HG02798 (cell line): Measurements from ENCODE around the gene FGF2.
"Not testable (repeated sequence)": the region's sequence is repeated elsewhere in the genome, so short reads cannot be mapped to it uniquely, and the experiment has no call there.

Source experiments
- ATAC-seq: cut with Tn5 transposase; IDR thresholded peaks from one replicate; pipeline ENCODE4 v1.9.1; 2021; ENCODE audit warnings: mild to moderate bottlenecking; ENCODE audit not compliant: unreplicated experiment, poor library complexity

The FGF2 gene

DNA sequence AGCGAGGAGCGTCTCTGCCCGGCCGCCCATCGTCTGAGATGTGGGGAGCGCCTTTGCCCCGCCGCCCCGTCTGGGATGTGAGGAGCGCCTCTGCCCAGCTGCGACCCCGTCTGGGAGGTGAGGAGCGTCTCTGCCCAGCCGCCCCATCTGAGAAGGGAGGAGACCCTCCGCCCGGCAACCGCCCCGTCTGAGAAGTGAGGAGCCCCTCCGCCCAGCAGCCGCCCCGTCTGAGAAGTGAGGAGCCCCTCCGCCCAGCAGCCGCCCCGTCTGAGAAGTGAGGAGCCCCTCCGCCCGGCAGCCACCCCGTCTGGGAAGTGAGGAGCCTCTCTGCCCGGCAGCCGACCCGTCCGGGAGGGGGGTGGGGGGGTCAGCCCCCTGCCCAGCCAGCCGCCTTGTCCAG lies 14.8 kb upstream of the FGF2 start:
- not testable (repeated sequence) for ATAC-seq

DNA sequence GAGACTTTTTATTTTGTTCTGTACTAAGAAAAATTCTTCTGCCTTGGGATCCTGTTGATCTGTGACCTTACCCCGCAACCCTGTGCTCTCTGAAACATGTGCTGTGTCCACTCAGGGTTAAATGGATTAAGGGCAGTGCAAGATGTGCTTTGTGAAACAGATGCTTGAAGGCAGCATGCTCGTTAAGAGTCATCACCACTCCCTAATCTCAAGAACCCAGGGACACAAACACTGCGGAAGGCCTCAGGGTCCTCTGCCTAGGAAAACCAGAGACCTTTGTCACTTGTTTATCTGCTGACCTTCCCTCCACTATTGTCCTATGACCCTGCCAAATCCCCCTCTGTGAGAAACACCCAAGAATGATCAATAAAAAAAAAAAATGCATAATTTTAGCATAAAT lies 13.8 kb upstream of the FGF2 start:
- not testable (repeated sequence) for ATAC-seq

DNA sequence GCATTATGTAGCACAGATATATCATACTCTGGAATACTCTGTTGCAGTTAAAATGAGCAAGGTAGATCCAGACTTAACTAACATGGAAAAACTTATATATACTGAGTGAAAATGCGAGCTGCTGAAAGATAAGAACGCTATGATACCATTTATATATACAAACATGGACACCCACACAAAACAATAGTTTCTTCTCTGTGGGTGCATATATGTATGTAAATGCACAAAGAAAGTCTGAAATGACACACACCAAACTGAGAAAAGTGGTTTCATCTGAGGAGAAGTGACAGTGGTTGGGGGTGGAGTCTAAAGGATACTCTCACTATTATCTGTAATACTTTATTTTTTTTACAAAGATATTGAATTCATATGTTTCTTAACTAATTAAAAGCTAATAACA lies 12.2 kb upstream of the FGF2 start:
- ATAC-seq: peak; percentile 98

DNA sequence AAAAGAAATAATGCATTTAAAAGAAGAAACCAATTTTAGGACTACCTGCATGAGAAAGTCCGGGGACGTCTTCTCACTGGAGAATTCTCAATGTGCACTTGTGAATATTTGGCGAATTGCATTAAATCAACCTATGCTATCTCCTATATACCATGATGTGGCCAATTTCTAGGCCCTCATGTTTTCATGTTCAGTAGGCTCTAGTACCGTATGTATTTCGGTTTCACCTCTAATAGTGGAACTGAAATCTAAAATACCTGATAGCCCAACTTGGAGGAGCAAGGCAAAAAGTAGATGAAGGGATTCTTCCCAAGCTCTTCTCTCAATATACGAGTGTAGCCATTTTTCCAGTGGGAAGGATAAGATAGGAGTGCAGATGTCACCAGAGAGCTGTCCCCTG lies 11.4 kb upstream of the FGF2 start:
- ATAC-seq: no peak

DNA sequence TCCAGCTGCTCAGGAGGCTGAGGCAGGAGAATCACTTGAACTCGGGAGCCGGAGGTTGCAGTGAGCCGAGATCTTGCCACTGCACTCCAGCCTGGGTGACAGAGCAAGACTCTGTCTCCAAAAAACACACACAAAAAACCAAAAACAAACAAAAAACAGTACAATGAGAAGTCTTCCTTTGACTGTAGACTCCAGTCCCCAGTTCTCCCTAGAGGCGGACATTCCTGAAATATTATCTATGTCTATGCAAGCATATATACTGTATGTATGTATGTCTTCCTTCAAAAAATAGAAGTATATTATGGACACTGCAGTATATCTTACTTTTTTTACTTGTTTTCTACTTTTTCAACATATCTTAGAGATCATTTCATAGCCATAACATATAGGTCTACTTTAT lies 10.2 kb upstream of the FGF2 start:
- ATAC-seq: no peak

DNA sequence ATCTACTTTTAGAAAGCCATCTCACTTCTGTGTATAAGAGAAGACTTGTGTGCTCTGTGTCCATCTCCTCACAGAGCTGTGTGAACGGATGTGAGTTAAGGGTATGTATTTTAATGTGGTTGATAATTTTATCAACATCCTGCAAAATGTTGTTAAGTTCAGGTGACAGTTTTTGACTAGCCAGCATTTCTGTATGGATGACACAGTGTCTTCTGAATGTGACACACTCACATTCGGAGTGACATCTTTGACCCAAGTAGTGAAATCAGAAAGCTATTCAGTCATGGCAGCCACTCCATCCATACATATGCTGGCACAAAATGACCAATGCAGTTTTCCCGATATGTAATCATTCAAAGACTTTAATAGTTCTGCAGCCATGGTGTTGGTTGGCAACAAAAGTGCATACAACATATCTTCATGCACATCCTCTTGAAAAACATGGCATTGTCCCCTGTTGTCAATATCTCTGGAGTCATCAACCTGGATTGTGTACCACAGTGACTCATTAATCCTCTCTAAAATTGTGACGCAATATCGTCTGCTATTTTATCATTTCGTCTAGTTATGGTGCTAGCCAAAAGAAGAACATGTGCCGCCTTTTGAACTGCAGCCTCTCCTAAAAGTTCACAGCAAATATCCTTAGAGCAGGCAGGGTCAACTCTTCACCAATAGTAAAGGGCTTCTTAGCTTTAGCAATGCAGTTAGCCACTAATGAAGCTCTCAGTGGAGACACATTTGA lies 6.8 kb upstream of the FGF2 start:
- ATAC-seq: no peak

DNA sequence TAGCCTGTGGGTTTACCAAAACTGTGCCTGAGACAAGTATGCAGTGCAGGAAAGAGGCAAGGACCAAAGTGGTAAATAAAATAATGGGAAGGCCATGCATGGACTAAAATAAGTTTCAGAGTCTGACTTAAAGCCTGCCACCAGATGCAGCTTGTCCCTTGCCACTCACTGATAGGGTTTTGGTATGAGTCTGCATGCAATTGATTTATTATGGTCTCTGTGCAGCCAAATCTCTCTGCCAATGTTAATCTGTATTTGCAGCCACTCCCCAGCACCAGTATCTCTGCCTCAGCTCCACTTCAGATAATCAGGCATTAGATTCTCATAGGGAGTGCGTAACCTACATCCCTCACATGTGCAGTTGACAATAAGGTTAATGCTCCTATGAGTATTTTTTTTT lies 5.5 kb upstream of the FGF2 start:
- ATAC-seq: no peak

DNA sequence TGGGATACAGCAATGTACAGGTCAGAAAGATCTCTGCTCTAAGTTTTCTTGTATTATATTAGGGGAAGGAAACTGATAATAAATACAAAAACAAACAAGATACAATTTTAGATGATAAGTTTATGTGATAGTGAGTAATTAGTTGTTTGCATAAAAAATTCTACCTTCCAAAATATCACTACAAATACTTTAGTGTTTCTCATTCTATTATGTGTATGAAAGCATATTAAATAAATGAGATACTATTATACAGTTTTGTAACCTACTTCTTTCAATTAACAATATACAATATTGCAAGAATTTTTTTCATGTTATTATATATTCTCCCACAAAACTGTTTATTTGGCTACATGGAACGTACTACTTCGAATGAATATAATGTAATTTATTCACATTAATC lies 4.2 kb upstream of the FGF2 start:
- no peak for ATAC-seq

DNA sequence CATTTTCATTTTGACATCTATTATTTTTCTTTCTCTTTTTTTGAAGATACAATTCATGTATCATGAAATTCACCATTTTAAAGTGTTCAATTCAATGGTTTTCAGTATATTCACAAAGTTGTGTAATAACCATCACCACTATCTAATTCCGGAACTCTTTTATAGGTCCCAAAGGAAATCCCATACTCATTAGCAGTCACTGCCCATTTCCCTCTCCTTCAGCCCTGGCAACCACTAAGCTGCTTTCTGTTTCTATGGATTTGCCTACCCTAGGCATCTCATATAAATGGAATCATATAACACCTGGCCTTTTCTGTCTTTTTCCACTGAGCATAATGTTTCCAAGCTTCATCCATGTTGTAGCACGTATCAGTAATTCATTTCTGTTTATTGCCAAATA lies 3.2 kb upstream of the FGF2 start:
- no peak for ATAC-seq

DNA sequence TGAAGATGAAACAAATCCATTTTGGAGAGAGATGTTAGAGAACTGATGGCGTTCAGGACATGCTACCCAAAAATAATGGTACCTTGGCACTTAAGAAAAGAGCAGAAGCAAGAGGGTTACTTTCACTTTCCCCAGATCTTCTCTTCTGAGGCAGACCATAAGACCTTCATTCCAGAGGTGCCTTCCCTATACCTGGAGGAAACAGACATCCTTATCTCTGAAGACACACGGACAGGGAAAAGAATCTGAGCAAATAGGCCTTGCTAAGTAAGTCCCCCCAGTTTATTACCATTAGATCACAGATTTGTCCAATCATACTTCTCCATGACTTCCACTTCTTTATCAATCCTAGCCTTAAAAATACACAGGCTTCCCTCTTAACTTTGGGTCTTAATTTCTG lies 2.0 kb upstream of the FGF2 start:
- ATAC-seq: no peak

DNA sequence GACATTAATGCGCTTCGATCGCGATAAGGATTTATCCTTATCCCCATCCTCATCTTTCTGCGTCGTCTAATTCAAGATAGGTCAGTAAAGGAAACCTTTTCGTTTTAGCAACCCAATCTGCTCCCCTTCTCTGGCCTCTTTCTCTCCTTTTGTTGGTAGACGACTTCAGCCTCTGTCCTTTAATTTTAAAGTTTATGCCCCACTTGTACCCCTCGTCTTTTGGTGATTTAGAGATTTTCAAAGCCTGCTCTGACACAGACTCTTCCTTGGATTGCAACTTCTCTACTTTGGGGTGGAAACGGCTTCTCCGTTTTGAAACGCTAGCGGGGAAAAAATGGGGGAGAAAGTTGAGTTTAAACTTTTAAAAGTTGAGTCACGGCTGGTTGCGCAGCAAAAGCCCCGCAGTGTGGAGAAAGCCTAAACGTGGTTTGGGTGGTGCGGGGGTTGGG lies 528 bp upstream of the FGF2 start:
- ATAC-seq: no peak

DNA sequence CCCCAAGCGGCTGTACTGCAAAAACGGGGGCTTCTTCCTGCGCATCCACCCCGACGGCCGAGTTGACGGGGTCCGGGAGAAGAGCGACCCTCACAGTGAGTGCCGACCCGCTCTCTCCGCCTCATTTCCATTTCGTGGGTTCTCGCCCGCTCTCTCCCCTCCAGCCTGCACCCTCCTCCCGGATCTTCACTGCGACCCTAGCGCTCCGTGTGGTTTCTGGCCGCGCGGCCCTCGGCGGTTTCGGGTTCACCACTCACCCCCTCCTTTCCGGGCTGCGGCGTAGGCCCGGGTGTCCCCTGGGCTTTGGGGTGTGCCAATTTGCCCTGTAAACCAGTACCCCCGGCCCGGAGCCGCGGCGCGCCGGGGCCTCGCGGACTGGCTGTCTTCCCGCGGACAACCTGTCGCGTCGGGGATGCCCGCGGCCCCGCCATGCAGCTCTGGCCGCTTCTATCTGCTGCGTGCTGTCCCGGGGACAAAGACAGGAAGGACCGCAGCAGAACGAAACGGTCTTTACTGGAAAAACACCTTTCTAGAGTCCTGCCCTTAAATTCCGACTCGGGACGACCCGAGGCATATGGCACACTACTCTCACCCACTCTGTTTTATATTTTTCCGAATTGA lies 737 bp downstream of the FGF2 start:
- ATAC-seq: peak; percentile 50

DNA sequence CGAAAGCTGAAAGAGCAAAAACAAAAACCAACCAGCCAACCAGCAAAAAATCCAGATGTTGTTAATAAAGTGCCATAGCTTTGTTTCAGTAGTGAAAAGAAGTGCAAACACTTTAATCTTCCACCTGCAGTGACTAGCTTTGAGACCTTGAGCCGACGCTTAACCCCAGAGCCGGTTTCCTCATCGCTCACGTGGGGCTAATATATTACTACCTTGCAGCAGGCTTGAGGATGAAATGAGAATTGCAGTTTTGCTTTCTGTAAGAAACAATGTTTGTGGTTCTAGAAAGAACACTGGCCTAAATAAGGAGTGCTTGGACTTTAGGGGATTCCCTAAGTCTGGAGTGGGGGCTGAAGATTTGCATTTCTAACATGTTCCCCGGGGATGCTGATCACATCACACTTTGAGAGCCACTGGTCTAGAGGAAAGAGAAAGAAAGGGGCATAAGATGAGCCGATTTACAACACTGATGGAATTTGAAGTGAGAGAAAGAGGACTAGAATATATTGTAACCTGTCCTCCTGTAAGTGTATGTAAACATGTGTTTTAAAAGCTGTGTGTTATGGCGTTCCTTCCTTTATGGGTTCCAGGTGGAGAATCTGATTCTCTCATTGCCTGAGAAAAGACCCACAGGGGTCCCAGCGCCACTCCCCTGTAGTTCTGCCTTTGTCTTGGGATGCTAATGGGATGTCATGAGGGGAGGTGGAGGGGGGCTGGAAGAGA lies 1.4 kb downstream of the FGF2 start:
- ATAC-seq: peak; percentile 93

DNA sequence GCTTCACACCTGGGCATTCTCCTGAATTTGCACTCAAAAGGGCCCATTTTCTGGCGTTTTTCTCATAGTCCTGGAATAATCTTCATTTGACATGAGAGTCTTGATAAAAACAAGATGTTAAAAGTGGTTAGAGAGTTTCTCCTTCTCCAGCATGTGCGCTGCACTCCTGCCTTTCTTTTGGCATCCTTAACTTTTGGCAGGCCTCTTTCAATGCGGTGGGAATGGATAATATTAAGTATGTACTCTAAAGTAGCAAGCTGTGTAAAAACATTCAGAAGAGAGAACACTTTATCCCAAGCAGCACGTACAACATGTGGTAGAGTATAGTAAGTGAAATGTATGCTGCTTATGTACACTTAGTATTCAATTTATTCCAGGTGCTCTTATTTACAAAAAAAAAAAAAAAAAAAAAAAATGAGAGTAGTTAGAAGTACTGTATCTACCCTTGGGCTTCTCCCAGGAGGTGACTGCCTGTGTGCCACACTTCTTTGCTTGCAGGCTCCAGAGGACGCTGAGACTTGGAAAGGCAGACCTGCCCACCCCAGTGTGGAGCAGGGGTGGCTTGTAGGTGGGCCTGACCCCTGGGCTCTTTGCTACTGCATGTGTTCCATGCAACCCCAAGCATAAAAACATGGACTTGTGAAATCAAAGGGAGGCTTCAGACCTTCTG lies 3.9 kb downstream of the FGF2 start:
- no peak for ATAC-seq

DNA sequence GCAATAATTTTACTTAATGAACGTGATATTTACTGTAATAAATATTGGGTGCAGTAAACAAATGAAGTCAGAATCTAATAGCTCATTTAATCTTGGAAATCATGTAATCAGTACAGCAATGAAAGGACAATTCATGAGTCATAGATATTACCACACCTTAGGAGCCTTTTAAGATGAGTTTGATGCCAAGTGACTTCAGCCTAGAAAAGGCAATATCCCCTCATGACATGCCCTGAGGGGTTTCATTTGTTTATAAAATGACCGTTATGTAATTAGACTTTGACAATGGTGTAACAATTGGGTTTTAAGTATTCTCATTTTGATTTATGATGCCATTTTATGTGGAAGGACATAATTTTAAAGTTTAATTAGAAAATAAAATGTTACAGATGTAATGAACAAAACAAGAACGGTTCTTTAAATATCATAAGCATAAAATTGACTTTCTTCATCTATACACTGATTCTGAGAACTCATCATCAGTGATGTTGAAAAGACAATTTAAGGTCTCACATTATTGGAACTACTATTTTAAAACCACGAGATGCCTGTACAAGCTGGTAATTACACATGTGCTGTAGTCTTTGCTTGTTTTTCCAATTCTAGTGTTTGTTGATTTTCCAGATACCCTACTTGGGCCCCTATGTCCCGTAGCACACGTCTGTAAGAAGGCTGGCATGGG lies 5.0 kb downstream of the FGF2 start:
- no peak for ATAC-seq

DNA sequence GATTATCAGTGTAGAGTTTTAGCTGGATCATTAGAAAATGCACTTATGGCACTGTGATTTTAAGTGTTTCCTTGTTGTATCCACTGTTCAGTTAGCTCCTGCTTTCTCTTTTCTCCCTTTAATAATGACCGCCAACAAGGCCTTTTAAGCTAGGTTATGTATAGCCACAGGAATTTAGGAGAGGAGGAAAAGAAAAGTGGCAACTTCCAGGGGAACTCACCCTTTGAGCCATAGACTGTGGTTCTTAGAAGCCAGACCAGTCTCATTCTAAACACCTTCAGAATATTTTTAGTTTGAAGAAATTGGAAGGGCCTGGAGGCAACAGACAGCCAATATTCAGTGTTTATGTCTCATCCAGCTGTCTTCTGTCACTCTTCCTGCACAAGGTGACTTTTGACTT lies 6.1 kb downstream of the FGF2 start:
- no peak for ATAC-seq

DNA sequence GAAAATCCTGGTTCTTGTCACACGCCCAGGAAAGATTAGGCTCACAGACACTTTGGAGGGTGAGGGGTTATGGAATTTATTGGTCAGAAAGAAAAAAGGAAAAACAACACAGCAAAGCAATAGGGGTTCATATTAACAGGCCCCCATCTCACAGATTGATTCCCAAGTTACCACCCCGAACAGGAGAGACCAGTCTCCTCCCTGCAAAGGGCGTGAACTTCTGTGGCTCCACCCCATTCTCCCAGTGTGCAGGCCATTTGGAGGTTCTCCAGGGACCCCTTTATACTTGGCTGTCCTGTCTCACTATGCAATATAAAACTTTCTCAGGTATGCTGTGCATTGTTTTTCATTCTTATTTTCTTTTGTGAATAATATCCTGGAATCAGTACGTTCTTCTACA lies 7.4 kb downstream of the FGF2 start:
- no peak for ATAC-seq

DNA sequence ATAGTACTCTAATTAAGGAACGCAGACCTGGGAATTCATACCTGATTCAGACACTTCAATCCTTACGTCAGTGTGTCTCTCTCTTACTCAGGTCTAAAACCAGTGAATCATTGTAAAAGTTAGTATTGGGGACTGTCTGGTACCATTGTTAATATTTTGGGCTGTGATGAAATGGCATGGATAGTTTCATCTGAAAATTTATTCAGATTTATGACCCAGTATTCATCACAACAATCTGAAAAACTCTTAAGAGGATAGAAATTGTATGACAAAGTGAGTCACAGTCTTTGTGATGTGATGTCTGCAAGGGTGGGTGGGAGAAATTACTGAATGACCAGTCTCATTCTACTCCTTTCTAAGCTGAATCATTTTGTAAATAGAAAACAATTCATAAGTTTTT lies 10.3 kb downstream of the FGF2 start:
- ATAC-seq: no peak

DNA sequence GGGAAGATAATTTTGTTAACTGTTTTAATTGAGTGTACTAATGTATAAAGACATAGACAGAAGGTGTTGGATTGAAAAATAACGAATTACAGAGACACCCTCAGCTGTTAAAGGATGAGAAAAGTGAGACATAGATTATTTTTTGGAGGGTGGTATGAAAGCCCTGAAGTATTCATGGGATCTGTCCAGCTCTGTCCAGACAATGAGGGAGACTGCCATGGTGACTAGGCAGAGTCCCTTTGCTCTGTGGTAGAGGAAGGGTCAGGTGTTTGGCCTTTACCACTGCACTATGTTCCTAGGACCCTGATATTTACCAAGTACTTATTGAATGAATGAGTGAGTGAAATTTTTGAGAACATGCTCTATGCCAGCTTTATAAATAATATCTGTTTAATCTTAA lies 11.4 kb downstream of the FGF2 start:
- no peak for ATAC-seq

DNA sequence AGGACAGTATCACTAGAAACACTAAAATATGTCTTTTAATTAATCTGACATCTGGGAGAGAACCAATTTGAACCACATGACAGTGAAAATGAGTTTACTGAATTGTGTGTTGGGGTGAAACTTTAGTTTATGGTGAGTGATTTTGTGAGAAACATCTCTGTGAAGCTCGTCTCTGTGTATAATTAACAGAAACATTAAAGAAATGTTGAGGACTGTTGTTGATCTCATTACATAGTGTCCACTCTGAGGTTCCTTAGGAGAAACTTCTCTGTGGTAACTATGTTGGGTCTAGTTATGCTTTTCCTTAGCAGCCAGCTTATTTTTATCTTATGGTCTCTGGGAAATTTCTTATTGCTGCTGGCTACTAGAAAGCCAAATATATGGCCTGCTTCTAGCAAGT lies 15.8 kb downstream of the FGF2 start:
- ATAC-seq: no peak
